Activated T-cell treated with anti-CD3 and anti-CD28 coated beads, Interleukin-2, amount 50 U/mL, for 1 hour (primary cell): ENCODE data around the gene LTB4R2.
"Not testable (repeated sequence)": the region's sequence is repeated elsewhere in the genome, so short reads cannot be mapped to it uniquely, and the experiment has no call there.

ENCODE experiments used
- DNase-seq: peaks from one replicate; pipeline ENCODE4 v3.0.0-alpha.2; 2020

Gene LTB4R2

DNA sequence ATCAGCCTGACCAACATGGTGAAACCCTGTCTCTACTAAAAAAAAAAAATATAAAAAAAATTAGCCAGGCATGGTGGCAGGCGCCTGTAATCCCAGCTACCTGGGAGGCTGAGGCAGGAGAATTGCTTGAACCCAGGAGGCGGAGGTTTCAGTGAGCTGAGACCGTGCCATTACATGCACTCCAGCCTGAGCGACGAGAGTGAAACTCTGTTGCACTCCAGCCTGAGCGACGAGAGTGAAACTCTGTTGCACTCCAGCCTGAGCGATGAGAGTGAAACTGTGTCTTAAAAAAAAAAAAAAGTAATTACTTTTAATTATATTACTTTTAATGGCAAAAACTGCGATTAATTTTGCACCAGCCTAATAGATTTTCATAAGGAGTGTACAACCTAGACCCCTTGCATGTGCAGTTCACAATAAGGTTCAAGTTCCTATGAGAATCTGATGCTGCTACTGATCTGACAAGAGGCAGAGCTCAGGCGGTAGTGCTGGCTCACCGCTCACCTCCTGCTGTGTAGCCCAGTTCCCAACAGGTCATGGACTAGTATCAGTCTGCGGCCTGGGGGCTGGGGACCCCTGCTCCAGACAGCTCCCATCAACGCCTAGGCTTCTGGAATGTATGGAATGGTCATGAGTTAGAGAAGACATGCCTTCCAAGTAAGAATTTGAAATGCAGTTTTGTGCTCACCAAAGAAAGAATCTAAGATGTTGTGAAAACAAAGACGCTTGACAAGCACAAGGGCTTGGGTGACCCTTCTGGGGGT lies 11.5 kb downstream of the LTB4R2 start:
- no peak for DNase-seq

DNA sequence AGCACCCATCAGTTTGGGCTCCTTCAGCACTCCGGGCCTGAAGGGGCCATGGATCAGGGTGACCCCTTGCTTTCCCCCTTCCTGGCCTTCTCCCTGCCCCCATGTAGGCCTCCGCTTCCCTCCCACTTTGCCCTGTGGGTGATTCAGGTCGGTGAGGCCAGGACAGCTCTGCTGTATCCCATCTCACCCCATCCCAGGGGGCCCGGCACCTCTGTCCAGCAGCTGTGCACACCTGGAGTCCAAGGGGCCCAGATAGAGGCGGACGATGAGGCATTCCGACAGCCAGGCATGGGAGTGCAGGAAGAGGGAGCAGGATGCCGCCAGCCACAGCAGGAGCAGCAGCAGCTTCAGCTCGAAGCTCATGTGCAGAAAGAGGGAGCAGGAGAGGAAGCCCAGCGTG lies 12.7 kb downstream of the LTB4R2 start:
- no peak for DNase-seq

DNA sequence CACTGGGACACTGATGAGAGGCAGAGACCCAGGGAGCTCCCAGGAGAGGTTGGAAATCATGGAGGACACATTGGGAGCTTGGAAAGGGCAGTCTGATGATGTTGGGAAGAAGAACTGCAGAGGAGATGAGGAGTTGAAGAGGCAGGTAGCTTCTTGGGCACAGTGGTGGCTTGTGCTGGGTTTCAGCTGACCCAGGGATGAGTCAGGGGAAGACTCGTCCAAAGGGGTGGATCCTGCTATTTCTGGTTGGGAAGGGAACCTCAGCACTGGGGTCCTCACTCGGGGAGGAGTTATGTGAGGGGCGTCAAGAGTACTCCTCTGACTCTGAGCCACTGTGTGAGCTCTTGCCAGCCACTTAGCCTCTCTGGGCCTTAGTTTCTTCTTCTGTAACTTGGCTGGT lies 13.4 kb downstream of the LTB4R2 start:
- no peak for DNase-seq

DNA sequence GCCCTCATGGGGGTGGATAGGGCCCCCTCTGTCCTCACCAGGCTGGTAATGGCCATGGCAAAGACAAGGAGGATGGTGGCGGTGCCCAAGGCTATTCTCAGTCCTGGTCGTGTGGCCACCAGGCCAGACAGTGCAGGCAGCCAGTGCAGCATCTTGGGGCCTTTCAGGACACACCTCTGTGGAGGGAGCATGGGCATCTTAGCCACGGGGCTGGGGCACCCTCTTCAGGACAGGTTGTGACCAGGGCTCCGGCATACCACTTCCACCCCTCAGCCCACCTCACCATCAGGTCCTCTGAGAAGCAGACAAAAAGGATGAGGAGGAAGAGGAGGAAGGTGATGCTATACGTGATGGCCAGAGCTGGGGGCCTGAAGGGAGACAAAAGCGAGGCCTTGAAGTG lies 14.1 kb downstream of the LTB4R2 start:
- DNase-seq, result no peak

DNA sequence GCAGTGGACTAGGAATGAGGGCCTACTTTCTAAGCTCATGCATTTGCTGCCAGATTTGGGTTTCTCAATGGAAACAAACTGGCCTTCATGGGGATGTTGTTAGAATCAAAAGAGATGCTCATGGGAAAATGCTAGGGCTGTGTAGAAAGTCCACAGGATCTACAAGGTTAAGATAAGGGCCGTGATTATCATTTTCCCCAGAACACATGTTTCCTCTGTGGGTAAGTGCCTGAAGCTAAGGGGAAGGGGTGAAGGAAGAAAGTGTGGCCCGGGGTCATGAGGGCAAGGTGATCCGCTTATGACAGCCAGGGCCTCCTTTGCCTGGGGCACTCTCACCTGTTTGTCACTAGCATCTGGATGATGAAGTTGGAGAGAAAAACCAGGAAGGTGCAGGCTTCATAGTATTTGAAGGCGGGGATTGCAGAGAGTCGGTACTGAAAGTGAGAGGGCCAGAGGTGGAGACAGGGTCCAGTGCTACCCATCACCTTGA lies 15.1 kb downstream of the LTB4R2 start:
- no peak for DNase-seq

DNA sequence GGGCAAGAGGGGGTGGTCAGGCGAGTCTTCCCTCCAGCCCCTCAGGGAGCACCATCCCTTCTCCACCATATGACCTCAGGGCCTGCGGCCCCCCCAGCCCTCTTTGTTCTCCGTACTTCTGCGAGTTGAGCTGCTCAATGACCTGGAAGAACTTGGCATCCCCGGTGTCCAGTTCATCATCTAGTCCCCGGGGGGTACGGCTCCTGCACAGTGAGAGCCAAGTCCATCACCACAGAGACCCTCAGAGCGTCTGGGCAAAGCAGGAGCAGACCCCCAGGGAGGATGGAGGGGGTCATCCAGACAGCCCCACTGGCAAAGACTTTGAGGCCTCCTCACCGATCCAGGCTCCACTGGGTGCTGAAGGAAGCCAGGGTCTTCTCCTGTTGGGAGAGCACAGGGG lies 16.0 kb downstream of the LTB4R2 start:
- no peak for DNase-seq

DNA sequence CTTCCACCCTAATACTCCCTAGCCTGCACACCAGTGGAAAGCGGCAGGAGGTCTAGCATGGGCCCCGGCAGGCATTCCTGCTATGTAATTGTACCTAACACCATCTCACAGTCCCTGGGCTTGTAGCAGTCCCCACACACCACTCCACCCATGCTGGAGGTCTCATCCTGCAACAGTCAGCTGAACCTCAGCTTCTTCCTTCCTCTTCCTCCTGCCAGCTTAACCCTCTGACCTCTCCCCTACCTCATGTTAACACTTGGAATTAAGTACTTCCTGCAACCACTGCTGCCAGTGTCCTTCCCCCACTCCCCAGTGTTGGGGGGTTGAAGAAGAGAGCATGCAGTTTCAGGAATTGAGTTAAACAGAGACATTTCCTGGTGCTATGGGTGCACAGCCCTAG lies 17.4 kb downstream of the LTB4R2 start:
- no peak for DNase-seq

DNA sequence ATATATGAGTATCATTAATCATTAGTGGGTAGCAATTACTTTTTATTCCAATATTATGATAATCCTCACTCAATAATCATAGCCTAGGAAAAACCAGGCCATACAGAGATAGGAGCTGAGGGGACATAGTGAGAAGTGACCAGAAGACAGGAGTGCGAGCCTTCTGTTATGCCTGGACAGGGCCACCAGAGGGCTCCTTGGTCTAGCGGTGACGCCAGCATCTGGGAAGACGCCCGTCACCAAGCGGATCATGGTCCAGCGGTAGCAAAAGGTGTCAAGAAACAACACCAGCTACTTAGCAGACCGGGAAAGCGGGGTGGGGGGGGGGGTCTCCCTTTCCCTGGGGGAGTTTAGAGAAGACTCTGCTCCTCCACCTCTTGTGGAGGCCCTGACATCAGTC lies 18.0 kb downstream of the LTB4R2 start:
- DNase-seq, result not testable (repeated sequence)

DNA sequence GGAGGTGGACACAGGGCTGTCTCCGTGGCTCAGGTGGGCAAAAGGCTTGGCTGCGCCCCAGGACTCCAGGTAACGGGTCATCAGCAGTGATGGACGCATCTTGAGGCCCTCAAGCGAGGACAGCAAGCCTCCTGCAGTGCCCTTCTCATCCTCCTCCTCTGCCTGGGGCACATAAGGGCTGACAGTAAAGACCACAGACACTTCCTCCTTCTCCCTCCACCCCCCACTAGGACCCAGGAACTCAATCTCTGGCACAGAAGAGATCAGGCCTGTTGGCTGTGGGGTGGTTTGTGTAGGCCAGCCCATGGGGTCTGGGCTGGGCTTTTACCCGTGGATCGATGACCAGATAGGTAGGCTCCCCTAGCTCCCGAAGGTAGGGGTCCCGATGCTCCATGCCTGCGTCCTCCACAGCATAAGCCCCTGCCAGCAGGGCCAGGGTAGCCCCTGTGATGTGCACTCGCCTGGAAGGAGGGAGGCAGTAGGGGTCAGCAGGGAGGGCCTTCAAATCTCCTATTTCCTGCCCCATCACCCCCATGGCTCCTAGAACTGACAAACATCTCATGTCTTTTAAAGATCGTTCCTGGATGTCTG lies 19.2 kb downstream of the LTB4R2 start:
- no peak for DNase-seq

DNA sequence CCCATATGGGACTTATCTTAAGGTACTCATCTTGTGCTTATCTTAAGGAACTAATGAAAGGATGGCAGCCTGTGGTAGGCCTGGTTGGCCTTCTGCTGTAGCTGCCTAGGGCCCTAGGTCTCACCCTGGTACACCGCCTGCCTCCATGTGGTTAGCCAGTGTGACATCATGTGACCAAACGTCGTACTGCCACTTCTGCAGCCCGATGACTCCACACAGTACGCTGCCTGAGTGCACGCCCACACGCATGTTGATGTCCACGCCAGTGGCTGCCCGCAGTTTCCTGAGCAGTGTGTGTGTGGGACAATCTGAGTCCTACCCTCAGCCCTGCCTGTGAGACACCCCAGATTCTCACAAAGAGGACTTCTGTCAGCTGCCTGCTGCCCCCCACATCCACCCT lies 19.8 kb downstream of the LTB4R2 start:
- peak; percentile 53 for DNase-seq

DNA sequence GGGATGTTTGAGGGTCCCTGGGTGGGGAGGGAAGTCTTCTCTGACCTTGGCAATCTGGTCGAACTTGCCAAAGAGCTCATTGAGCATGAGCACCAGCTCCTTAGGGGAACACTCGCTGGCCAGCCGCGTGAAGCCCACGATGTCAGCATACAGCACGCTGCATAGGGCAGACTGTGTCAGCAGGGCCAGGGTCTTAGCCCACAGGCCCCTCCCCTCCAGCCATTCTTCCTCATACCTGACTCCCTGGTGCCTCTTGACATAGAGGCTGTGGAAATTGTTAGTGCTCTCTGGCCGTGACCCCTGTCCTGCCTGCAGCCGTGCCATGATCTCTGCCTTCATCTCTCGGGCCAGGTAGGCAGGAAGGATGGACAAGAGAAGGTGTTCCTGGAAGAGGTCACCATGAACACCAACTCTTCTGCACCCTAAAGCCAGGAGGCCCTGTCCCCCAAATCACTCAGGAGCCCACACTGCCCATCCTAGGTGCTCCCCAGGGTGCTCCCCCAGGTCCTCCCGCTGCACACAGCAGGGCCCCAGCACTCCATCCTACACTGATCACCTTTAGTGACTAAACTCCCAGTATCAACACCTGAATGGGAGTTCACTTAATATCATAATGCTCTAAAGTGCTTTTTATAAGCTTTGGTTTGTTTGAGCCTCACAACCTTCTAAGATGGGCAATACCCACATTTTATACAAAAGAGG lies 21.2 kb downstream of the LTB4R2 start:
- DNase-seq, result no peak

DNA sequence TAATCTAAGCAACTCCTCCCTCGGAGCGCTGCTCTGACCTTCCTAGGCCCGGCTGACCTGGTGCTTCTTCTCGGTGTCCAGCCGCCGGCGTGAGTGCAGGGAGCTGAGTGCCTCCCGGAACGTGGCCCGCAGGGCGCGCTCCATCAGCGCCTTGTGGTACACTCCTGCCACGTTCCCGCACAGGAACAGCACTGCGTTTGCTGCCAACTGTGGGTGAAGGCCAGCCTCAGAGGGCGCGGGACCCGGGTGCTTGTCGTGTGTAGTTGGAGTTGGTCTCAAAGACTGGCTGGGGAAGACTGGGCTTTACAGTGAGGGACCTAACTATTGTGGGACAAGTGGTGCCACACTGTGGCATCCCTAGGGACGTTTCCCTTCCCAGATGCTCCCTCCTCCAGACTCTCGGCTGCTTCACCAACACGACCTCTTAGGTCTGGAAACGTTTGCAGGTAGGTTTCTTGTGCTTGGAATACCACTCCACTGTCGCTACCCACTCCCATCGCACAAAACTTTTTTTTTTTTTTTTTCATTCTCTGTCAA lies 21.9 kb downstream of the LTB4R2 start:
- DNase-seq, result no peak

DNA sequence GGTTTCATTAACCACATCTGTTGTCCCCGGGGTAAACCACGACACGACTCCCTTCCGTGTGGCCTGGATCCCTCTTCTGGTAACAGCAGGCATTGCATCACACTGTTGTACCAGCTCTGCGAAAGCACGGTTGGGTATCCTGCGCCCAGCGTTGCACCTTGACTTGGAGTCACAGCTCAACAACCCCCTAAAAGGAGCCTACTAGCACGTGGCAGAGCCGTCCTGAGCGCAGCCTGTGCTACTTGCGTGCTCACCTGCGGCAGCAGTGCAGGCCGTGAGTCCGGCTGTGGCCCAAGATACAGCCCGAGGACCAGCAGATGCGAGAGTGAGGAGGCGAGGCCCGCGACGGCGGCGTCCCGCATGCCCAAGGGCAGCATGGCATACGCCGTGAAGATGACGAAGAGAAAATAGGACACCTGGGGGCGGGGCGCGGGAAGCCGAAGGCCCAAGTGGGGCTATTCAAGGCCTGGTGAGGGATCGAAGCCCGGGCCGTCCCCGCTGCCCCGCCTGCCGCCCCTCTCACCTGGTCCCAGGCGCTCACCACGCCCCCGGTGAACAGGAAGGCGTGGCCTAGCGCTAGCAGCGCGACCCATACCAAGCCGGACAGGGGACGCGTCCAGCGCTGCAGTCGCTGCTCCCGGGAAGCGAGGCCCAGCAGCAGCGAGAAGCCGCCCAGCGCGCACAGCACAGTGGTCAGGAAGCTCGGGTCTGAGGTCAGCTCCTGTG lies 22.5 kb downstream of the LTB4R2 start:
- DNase-seq, result peak; percentile 80

DNA sequence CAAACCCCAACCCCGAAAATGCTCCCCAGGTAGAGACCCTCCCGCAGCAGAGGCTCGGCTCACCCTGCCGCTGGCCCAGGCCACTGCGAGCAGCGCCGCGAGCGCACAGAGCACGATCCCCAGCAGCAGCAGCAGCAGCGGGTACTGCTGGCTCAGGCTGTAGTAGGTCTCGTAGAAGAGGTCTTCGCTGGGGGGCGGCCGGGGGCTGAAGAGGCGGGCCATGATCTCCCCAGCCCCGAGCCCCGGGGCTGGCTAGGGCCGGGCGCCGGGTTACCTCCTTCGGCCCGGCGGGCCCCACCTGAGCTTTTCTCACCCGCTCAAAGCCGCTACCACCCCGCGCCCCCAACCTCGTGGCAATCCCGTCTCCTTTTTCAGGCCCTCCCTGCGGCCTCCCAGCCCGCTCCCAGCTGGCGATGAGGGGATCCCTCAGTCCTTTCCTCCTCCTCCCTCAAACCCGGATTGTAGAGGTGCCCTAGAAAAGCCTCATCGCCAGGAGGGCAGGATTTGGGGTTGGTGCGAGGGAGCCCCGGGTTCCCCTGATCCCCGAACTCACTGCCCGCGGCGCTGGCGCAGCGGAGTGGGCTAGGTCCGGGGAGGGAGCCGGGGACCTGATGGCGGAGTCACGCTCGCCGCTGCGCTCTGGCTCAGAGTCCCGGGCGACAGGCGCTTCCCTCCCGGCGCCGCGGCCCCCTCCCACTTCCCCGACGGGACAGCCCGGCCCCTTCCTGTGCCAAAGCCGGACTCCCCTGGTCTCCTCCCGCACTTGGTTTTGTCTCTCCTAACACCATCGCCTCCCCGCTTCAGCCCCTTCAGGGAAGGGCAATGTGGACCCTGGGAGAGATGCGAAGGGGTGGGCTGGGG lies 24.7 kb downstream of the LTB4R2 start, which contains the start of gene ADCY4:
Gene ADCY4, minus strand, starts transcription at position 641 of the 861 bp plus-strand sequence. Its CDS starts 419 bp downstream, at position 222.
- peak; percentile 54 for DNase-seq

DNA sequence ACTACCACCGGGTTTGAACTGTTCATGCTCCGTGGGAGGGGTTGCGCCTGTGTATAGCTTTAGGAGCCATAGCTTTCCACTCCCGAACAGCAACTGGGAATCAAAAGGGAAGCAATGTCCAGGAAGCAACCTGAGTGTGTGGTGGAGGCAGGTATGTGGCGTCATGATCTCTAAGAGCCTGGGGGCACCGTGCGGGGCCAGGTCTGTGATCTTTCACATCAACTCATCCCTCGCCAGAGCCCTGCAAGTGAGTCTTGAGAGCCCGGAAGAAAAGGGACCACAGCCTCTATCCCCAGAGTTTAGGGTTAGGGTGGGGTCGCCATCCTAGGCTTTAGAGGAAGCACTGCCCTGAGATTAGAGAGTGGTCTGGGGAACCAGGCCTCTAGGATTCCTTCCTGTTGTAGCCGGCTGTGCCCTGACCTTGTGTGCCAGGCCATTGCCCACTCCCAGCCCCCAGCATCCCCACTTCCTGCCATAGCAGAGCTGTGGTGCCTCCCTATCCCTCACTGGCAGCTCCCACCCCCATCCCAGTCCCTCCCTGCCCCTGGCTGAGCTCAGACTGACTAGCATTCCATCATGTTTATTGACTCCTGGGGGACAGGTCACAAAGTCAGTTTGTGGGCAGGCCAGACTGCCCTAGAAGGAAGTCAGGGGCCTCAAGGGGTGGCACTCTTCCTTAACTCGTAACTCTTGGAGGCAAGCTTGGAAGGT lies 25.7 kb downstream of the LTB4R2 start:
- DNase-seq, result no peak

DNA sequence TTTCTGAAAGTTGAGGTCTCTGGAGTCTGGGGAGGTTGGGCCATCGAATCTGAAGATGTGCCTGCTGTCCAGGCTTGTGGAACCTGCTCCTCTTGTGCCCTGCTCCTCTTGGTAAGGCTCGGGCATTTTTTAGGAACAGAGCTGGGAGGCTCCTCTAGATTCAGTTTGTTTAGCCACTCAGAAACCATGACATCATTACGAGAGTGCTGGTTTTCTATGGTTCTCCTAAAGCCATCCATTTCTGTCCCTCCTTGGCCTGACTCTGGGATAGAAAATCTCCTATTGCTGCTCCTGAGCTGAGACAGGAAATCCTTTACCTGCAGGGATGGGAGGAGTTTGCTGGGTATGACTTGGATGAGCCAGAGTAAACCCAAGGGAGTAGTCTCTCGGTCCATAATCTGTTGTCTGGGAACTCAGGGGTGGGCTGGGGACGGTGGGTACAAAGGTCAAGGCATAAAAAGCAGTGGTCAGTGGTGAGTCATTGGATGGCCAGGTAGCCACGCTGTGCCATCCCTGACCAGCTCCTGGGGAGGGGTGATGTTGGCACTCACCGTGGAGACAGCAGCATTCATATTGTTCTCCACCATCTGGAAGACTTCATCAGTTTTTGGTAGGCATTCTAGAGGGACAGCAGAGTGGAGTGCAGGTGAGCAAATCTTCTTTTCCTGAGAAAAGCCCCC lies 27.3 kb downstream of the LTB4R2 start:
- no peak for DNase-seq

DNA sequence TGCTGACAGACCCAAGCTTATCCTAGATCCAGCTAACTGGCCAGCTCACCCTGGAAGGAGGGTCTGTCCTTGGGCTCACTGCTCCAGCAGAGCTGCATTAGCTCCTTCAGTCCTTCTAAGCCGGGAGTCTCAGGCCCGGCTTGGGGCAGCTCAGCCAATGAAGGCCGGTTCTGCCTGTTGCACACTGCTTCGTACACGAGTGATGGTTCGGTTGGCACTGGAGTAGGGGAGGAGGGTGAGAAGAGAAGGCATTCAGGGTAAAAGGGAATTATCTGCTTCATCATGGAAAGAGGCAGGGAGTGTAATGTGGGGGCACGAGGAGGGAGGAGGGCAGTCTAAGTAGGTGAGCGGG lies 27.9 kb downstream of the LTB4R2 start:
- DNase-seq, result no peak

DNA sequence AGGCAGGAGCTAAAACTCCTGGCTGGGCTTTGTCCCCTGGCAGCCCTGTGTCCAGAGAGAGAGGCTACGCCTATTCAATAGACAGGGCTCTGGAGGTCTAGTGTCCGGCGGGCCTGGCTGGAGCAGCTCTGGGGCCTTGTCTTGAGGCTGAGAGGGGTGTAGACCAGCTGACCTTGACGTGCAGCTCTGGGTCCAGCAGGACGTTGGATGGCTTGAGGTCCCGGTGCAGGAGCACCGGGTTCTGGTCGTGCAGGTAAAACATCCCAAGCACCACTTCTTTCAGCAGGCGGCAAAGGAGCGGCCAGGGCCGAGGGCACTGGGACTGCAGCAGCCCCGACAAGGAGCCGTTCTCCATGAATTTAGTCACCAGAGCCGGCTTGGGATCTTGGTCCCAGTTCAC lies 28.9 kb downstream of the LTB4R2 start:
- no peak for DNase-seq

DNA sequence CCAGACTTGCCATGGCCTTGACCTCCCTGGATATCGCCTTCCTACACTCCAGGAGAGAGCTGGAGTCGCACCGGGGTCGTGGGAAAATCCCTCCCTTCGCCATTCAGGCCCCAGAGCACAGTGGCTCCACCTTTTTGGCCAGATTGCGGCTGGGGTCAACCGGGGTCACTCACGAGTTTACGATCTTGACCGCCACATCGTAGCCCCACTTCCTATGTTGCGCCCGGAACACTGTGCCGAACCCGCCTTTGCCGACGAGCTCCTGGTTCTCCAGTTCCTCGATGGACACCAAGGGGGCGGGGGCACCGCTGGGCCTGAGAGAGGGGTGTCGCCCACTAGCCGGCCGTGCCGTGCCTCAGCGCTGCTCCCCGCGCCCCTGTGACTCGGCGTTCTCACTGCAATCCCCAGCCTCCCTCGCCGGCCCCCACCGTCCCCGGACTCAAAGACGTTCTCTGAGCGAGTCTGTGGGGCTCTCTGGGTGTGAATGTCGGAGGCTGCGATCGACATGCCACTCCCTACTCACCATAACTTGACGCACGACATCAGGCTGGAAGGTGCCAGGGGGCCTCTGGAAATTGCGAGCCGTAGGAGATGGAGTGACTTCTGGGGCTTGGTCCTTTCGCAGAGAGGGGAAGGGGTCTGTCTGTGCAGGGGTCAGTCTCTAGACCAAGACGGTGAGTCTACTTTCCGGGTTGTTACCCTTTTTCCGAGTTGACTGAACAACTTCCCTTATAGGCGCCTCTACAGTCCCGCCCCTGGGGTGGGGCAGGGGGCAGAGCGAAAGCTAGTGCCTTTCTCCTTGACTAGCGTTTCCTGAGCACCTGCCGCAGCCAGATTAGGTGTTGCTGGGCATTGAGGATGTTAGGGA lies 29.6 kb downstream of the LTB4R2 start, which contains the start of gene RIPK3:
Gene RIPK3, minus strand, starts transcription at position 708 of the 868 bp plus-strand sequence. Its CDS starts 165 bp downstream, at position 543.
- DNase-seq, result peak; percentile 75

DNA sequence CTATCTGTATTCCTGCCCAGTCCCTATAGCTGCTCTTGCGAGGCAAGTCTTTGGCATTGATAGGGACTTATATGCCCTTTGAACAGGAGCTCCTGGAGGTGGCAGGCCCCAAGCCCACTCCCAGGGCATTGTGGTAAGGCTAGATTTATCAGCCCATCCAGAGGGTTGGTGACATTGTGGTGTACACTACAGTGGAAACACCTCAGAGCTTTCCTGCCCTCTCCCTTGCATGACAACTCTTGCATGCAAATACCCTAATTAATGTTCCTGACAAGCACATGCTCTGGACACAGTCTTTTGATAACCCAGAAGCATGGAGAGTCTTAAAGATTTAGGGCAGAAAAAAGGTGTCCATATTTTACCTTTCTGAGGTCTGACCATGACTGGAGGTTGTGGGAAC lies 30.7 kb downstream of the LTB4R2 start:
- DNase-seq, result no peak
